ENCODE measurements around the gene RNU6-9. TPM values are rescaled to one million over a fixed set of nuclear protein-coding genes. Genes with fewer than 3 reads are reported as not detected.

RNU6-9 gene
- total RNA-seq, 2 donors from 2014 or later = not detected

- H3K4me1 Mint-ChIP-seq = no peaks in the 10 kb centered on the region
- H3K27ac Mint-ChIP-seq = no peak overlapping the region
- no peaks in the 10 kb centered on the region for H3K9me3 Mint-ChIP-seq
- no peak overlapping the region for H3K4me3 Mint-ChIP-seq
- H3K36me3 Mint-ChIP-seq (ENCODE audit: low read depth) = no peaks in the 10 kb centered on the region
- no peaks in the 10 kb centered on the region for H3K27me3 Mint-ChIP-seq
- ATAC-seq (replicated peaks) = no peak
Measured at GRCh38 chr19:855142-855541, 38.1 kb upstream of the RNU6-9 start.

- Mint-ChIP-seq H3K9me3 (no peaks in the 10 kb centered on the region), H3K27me3 (no peaks in the 10 kb centered on the region), H3K27ac (no peak overlapping the region), H3K4me3 (no peak overlapping the region), H3K4me1 (no peaks in the 10 kb centered on the region), H3K36me3 (ENCODE audit: low read depth) (no peaks in the 10 kb centered on the region)
- ATAC-seq (replicated peaks) = no peak
Measured at GRCh38 chr19:855566-856120, 37.6 kb upstream of the RNU6-9 start.

- Mint-ChIP-seq H3K36me3 (ENCODE audit: low read depth) (no peaks in the 10 kb centered on the region), H3K27me3 (no peaks in the 10 kb centered on the region), H3K4me3 (no peak overlapping the region), H3K27ac (no peak overlapping the region), H3K9me3 (no peaks in the 10 kb centered on the region), H3K4me1 (no peaks in the 10 kb centered on the region)
- ATAC-seq (replicated peaks) = no peak
Measured at GRCh38 chr19:858284-858683, 35.0 kb upstream of the RNU6-9 start.

- H3K9me3 Mint-ChIP-seq = no peaks in the 10 kb centered on the region
- H3K36me3 Mint-ChIP-seq (ENCODE audit: low read depth) = no peaks in the 10 kb centered on the region
- no peak for ATAC-seq (replicated peaks)
- H3K4me3 Mint-ChIP-seq = no peak within 1 kb of the TSS
- H3K4me1 Mint-ChIP-seq = no peaks in the 10 kb centered on the region
- H3K27ac Mint-ChIP-seq = no peak within 1 kb of the TSS
- no peaks in the 10 kb centered on the region for H3K27me3 Mint-ChIP-seq
Measured at GRCh38 chr19:858868-859843, 34.1 kb upstream of the RNU6-9 start, which contains the start of gene CFD. Gene CFD (plus strand): TSS chr19:859664. CDS start chr19:859690, 26 bp downstream.

DNA sequence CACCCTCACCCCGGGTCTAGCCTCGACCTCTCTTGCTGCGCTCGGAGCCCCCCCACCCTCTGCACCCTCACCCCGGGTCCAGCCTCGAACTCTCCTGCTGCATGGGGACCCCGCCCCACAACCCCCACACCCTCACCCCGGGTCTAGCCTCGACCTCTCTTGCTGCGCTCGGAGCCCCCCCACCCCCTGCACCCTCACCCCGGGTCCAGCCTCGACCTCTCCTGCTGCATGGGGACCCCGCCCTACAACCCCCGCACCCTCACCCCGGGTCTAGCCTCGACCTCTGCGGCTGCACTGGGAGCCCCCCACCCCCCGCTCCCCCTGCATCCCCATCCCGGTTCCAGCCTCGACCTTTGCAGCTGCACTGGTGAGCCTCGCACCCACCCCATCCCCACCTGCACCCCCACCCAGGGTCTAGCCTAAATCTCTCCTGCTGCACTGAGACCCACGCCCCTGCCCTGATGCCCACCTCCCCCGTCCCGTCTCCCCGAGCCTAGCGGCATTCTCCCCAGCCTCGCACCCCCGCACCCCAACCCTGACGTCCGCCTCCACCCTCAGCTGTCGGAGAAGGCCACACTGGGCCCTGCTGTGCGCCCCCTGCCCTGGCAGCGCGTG lies 32.0 kb upstream of the RNU6-9 start:
- Mint-ChIP-seq H3K36me3 (ENCODE audit: low read depth) (no peaks in the 10 kb centered on the region), H3K4me3 (no peak overlapping the region), H3K27me3 (no peaks in the 10 kb centered on the region)

DNA sequence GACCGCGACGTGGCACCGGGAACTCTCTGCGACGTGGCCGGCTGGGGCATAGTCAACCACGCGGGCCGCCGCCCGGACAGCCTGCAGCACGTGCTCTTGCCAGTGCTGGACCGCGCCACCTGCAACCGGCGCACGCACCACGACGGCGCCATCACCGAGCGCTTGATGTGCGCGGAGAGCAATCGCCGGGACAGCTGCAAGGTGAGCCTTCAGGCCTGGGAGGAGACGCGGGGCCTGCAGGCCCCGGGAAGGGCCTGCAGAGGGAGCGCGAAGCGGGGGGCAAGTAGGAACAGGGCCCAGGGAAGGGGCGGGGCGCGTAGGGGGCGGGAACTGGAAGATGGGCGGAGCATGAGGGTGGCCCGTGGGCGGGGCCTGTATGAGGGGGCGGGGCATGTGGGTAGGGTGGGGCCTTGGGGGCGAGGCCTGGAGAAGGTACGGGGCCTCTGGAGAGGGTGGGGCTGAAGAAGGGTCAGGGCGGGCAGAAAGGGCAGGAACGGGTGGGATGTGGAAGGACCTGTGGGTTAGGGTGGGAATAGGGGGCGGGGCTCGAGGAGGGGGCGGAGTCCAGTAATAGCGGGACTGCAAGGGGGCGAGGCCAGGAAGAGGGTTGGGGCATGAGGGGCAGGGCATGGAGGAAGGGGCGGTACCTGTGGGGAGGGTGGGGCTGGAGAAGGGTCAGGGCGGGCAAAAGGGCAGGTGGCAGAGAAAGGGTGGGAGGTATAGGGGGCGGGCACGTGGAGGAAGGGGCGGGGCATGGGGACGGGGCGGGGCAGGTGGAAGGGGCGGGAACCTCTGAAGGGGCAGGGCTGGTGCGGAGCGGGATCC lies 31.3 kb upstream of the RNU6-9 start:
- no peaks in the 10 kb centered on the region for H3K36me3 Mint-ChIP-seq (ENCODE audit: low read depth)
- H3K27me3 Mint-ChIP-seq = no peaks in the 10 kb centered on the region
- H3K4me1 Mint-ChIP-seq = no peaks in the 10 kb centered on the region
- ATAC-seq (replicated peaks) = peak; percentile 21
- no peaks in the 10 kb centered on the region for H3K9me3 Mint-ChIP-seq
- peak overlapping the region; percentile 71 for H3K4me3 Mint-ChIP-seq
- no peak overlapping the region for H3K27ac Mint-ChIP-seq

More for the DNA sequence above, 32.0 kb upstream of the RNU6-9 start:
- H3K9me3 Mint-ChIP-seq = no peaks in the 10 kb centered on the region
- ATAC-seq (replicated peaks) = no peak
- H3K27ac Mint-ChIP-seq = no peak overlapping the region
- no peaks in the 10 kb centered on the region for H3K4me1 Mint-ChIP-seq

GRCh38 chr19:862581-863314 lies 30.5 kb upstream of the RNU6-9 start:
- Mint-ChIP-seq H3K9me3 (no peaks in the 10 kb centered on the region), H3K36me3 (ENCODE audit: low read depth) (peaks cover 7% of the 10 kb centered on the region), H3K27me3 (no peaks in the 10 kb centered on the region), H3K27ac (no peak overlapping the region), H3K4me3 (peak overlapping the region; percentile 71), H3K4me1 (peaks cover 4% of the 10 kb centered on the region)
- peak; percentile 59 for ATAC-seq (replicated peaks)

DNA sequence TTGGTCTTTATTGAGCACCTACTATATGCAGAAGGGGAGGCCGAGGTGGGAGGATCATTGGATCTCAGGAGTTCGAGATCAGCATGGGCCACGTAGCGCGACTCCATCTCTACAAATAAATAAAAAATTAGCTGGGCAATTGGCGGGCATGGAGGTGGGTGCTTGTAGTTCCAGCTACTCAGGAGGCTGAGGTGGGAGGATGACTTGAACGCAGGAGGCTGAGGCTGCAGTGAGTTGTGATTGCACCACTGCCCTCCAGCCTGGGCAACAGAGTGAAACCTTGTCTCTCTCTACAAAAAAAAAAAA lies 30.0 kb upstream of the RNU6-9 start:
- peak overlapping the region; percentile 71 for H3K4me3 Mint-ChIP-seq
- H3K36me3 Mint-ChIP-seq (ENCODE audit: low read depth) = peaks cover 8% of the 10 kb centered on the region
- ATAC-seq (replicated peaks) = no peak
- peak overlapping the region; percentile 81 for H3K27ac Mint-ChIP-seq
- H3K27me3 Mint-ChIP-seq = no peaks in the 10 kb centered on the region
- H3K9me3 Mint-ChIP-seq = no peaks in the 10 kb centered on the region
- H3K4me1 Mint-ChIP-seq = peaks cover 4% of the 10 kb centered on the region

- Mint-ChIP-seq H3K27ac (no peak overlapping the region), H3K4me3 (no peak overlapping the region), H3K4me1 (peaks cover 4% of the 10 kb centered on the region), H3K36me3 (ENCODE audit: low read depth) (peaks cover 29% of the 10 kb centered on the region), H3K27me3 (no peaks in the 10 kb centered on the region), H3K9me3 (no peaks in the 10 kb centered on the region)
- ATAC-seq (replicated peaks) = no peak
Measured at GRCh38 chr19:866769-867300, 26.4 kb upstream of the RNU6-9 start.

DNA sequence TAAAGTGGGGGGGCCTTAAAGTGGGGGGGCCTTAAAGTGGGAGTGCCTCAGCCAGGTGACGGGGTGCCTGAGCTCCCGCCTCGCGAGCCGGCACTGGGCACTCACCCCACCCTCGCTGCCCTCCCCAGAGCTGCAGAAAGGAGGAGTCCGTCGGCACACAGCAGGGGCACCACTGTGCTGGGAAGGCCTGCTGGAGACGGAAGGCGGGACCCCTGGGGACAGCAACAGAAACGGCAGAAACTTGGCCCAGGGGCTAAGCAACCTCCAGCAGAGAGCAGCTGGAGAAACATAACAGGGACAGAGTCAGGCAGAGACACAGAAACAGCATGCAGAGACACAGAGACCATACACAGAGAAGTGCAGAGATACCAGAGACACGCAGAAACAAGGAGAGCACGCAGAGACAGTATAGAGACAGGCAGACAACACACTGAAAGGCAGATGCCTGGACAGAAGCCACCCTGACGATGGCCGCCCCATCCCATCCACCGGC lies 25.9 kb upstream of the RNU6-9 start:
- H3K4me3 Mint-ChIP-seq = no peak overlapping the region
- H3K27ac Mint-ChIP-seq = no peak overlapping the region

DNA sequence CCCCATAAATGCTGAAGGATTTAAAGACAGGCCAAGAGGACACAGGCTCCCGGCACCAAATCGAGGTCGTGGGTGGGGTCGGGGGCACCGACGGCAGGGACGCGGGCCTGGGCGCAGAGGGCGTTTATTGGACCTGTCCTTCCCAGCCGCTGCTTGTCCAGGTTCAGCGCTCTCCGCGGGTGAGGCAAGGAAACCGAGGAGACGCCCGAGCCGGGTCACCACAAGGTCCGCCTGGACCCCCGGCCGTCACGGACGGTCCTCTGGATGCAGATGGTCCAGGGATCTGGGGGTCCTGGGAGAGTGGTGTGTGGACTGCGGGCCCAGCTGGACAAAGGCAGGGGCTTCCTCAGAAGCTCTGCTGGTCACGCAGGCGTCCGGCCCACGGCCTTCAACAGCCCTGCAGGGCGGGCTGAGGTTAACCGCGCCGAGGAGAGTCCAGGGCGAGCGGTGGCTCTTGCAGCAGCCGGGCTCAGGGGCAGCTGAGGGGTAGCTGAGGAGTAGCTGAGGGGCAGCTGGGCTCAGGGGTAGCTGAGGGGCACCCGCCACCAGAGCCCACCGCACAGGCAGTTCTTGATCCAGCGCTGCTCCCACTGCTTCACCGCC lies 25.3 kb upstream of the RNU6-9 start:
- Mint-ChIP-seq H3K4me3 (no peak overlapping the region), H3K27ac (no peak overlapping the region), H3K36me3 (ENCODE audit: low read depth) (peaks cover 29% of the 10 kb centered on the region), H3K4me1 (peaks cover 4% of the 10 kb centered on the region), H3K9me3 (no peaks in the 10 kb centered on the region), H3K27me3 (no peaks in the 10 kb centered on the region)
- ATAC-seq (replicated peaks) = no peak

More for the DNA sequence above, 25.9 kb upstream of the RNU6-9 start:
- Mint-ChIP-seq H3K4me1 (peaks cover 4% of the 10 kb centered on the region), H3K27me3 (no peaks in the 10 kb centered on the region), H3K36me3 (ENCODE audit: low read depth) (peaks cover 29% of the 10 kb centered on the region), H3K9me3 (no peaks in the 10 kb centered on the region)
- no peak for ATAC-seq (replicated peaks)

DNA sequence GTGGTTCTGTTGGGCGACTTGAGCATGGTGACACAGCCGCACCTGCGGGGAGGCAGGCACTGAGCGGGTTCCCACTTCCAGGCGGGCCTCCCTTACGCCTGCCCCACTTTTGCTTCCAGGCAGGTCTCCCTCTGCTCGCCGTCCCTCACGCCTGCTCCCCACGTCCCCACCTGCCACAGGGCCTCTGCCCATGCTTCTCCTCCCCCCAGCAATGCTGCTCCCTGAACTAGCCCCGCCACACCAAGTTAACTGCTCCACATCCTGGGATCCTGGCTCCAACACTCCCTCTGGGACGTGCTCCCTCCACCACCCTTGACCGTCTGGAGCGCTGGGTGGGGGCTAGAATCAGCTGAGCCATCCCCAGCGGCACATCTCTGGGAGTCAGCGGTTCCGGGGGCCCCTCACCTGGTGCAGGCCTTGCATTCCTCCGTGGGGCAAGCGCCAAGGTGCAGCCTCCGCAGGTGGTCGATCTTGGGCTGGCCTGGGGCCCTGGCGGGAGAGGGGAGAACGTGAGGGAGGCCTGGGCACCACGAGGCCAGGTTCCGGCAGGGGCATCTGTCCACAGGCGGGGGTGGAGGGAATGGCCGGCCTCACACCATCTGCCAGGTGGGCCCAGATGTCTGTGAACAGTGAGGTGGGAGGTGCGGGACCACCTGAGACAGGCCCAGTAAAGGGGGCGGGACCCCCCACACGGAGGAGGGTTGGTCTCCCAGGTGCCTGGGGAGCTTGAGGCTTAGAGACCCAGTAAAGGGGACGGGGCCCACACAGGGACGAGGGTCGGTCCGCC lies 24.6 kb upstream of the RNU6-9 start:
- Mint-ChIP-seq H3K9me3 (no peaks in the 10 kb centered on the region), H3K27ac (no peak overlapping the region), H3K4me3 (no peak overlapping the region), H3K36me3 (ENCODE audit: low read depth) (peaks cover 29% of the 10 kb centered on the region), H3K4me1 (peaks cover 4% of the 10 kb centered on the region), H3K27me3 (no peaks in the 10 kb centered on the region)
- ATAC-seq (replicated peaks) = no peak

Data from activated T-helper 17 cell treated with anti-CD3 and anti-CD28 coated beads, Interleukin-2, amount 50 U/mL, for 72 hours (primary cell).